DOHH2 (cell line): Measurements from ENCODE around the gene SHROOM3.

Experiments
- EZH2phosphoT487 ChIP-seq: fragments of 200-600 bp; sonication (generic); IDR thresholded peaks from 2 replicates; pipeline ENCODE4 v1.6.1; 2017; ENCODE audit warnings: borderline replicate concordance, mild to moderate bottlenecking, antibody characterized with exemption, low read length, moderate library complexity, mixed read lengths
- TF ChIP-seq, protein P1 (sequence below): fragments of 200-600 bp; sonication (generic); IDR thresholded peaks from one replicate; pipeline ENCODE4 v1.5.1; 2014; ENCODE audit warnings: antibody characterized with exemption, mild to moderate bottlenecking, low read depth, low read length; ENCODE audit not compliant: poor library complexity, severe bottlenecking

DNA sequence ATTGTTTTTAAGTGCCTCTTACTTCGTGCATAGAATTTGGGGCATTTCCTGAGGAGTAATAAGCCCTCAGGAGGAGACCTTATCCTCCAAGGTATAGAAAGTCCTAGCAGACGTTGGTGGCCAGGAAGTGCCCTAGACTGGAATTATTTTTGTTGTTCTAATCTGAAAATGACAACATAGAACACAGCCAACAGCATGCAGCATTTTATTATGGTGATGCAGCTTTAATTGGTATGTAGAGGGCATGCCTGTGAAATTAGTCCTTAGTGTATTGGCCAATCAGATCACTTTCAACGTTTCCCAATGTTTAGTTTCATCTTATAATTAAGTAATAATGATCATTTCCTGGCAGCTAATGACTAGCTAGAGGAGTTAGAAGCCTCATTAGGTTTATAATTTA lies 199.2 kb downstream of the SHROOM3 start:
- TF ChIP-seq, protein P1, sequence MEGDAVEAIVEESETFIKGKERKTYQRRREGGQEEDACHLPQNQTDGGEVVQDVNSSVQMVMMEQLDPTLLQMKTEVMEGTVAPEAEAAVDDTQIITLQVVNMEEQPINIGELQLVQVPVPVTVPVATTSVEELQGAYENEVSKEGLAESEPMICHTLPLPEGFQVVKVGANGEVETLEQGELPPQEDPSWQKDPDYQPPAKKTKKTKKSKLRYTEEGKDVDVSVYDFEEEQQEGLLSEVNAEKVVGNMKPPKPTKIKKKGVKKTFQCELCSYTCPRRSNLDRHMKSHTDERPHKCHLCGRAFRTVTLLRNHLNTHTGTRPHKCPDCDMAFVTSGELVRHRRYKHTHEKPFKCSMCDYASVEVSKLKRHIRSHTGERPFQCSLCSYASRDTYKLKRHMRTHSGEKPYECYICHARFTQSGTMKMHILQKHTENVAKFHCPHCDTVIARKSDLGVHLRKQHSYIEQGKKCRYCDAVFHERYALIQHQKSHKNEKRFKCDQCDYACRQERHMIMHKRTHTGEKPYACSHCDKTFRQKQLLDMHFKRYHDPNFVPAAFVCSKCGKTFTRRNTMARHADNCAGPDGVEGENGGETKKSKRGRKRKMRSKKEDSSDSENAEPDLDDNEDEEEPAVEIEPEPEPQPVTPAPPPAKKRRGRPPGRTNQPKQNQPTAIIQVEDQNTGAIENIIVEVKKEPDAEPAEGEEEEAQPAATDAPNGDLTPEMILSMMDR: no peak
- TF ChIP-seq EZH2phosphoT487: no peak
